IMR-90 (cell line): Measurements from ENCODE around the gene IP6K3. TPM values are rescaled to one million over a fixed set of nuclear protein-coding genes. Genes with fewer than 3 reads are reported as not detected.

ENCODE experiments used
- ATAC-seq: fragments of 200-7000 bp; cut with Tn5 transposase; 2 replicates; pipeline ENCODE4 v1.9.1; 2020; ENCODE audit warnings: low read depth, mild to moderate bottlenecking, moderate library complexity
- BruUV-seq: library from RNA; stranded (reverse); fragments of 400-500 nt; replicated peaks from 2 replicates; lab custom pipeline; 2021; lab: Mats Ljungman, UMichigan
- CTCF ChIA-PET: fragments of 300-600 bp; formaldehyde crosslinking; extraction: SDS; loops from one replicate; lab custom pipeline; 2021; ENCODE audit warnings: antibody characterized with exemption; lab: Yijun Ruan, JAX
- POLR2A ChIA-PET: fragments of 300-600 bp; sonication (Branson Sonifier 250); formaldehyde crosslinking; loops from one replicate; lab custom pipeline; 2022; ENCODE audit warnings: antibody characterized with exemption; ENCODE audit not compliant: unreplicated experiment; lab: Charles Lee
- DNase-seq: peaks from one replicate; pipeline ENCODE4 v3.0.0; 2013
- H2AFZ ChIP-seq: replicated peaks from 2 replicates; pipeline ENCODE3; 2013; ENCODE audit warnings: low read length, mild to moderate bottlenecking; ENCODE audit not compliant: poor library complexity
- H2AK5ac ChIP-seq: 2 replicates; pipeline ENCODE4 v1.6.1; 2013; ENCODE audit warnings: low read depth, low read length, inconsistent platforms
- H2AK9ac ChIP-seq: replicated peaks from 2 replicates; pipeline ENCODE3; 2013; ENCODE audit warnings: mild to moderate bottlenecking, low read depth, low read length, moderate library complexity; ENCODE audit not compliant: poor library complexity
- H2BK120ac ChIP-seq: 2 replicates; pipeline ENCODE4 v1.6.1; 2013; ENCODE audit warnings: low read depth, low read length, inconsistent platforms
- H2BK15ac ChIP-seq: 3 replicates; pipeline ENCODE4 v1.6.1; 2013; ENCODE audit warnings: low read depth, low read length, inconsistent platforms
- H2BK20ac ChIP-seq: 2 replicates; pipeline ENCODE4 v1.6.1; 2013; ENCODE audit warnings: low read depth, mild to moderate bottlenecking, inconsistent platforms, low read length, moderate library complexity
- H2BK5ac ChIP-seq: 2 replicates; pipeline ENCODE4 v1.6.1; 2013; ENCODE audit warnings: mild to moderate bottlenecking, low read depth, low read length, inconsistent platforms; ENCODE audit not compliant: poor library complexity, severe bottlenecking
- H3K14ac ChIP-seq: replicated peaks from 2 replicates; pipeline ENCODE4 v1.6.1; 2013; ENCODE audit warnings: low read depth, low read length, inconsistent platforms
- H3K18ac ChIP-seq: 2 replicates; pipeline ENCODE4 v1.6.1; 2013; ENCODE audit warnings: low read depth, low read length, control low read depth
- H3K23ac ChIP-seq: 2 replicates; pipeline ENCODE4 v1.6.1; 2013; ENCODE audit warnings: low read depth, low read length, inconsistent platforms
- H3K27ac ChIP-seq: 2 replicates; pipeline ENCODE4 v1.5.1; 2013; ENCODE audit warnings: mild to moderate bottlenecking, control low read depth, low read length; ENCODE audit not compliant: insufficient read depth
- H3K27me3 ChIP-seq: 2 replicates; pipeline ENCODE4 v1.6.1; 2013; ENCODE audit warnings: low read length; ENCODE audit not compliant: control insufficient read depth, insufficient read depth
- H3K36me3 ChIP-seq: 2 replicates; pipeline ENCODE4 v1.6.1; 2013; ENCODE audit warnings: low read length, mixed read lengths; ENCODE audit not compliant: control insufficient read depth, insufficient read depth
- H3K4ac ChIP-seq: 2 replicates; pipeline ENCODE4 v1.6.1; 2013; ENCODE audit warnings: low read depth, low read length, inconsistent platforms
- H3K4me1 ChIP-seq: 2 replicates; pipeline ENCODE4 v1.6.1; 2013; ENCODE audit warnings: low read length, mixed read lengths; ENCODE audit not compliant: control insufficient read depth, insufficient read depth
- H3K4me2 ChIP-seq: 2 replicates; pipeline ENCODE4 v1.6.1; 2013; ENCODE audit warnings: low read depth, mild to moderate bottlenecking, control low read depth, low read length, moderate library complexity
- H3K4me3 ChIP-seq: 2 replicates; pipeline ENCODE4 v1.5.1; 2013; ENCODE audit warnings: low read depth, mild to moderate bottlenecking, control low read depth, low read length, moderate library complexity; ENCODE audit not compliant: insufficient read depth
- H3K56ac ChIP-seq: 2 replicates; pipeline ENCODE4 v1.6.1; 2013; ENCODE audit warnings: low read length, inconsistent platforms; ENCODE audit not compliant: insufficient read depth; ENCODE audit errors: extremely low read depth
- H3K79me1 ChIP-seq, 2 experiments: 2 replicates each; pipeline ENCODE4 v1.6.1; 2013; ENCODE audit warnings: low read length in 2 of 2, inconsistent platforms in 1 of 2, low read depth in 1 of 2
- H3K9ac ChIP-seq: 2 replicates; pipeline ENCODE4 v1.6.1; 2013; ENCODE audit warnings: low read depth, low read length, control low read depth
- H3K9me1 ChIP-seq: 2 replicates; pipeline ENCODE4 v1.6.1; 2013; ENCODE audit warnings: low read length, inconsistent platforms; ENCODE audit not compliant: insufficient read depth
- H3K9me3 ChIP-seq: 2 replicates; pipeline ENCODE4 v1.6.1; 2013; ENCODE audit warnings: low read length; ENCODE audit not compliant: control insufficient read depth, insufficient read depth
- H4K20me1 ChIP-seq: 2 replicates; pipeline ENCODE4 v1.6.1; 2013; ENCODE audit warnings: low read length, inconsistent platforms; ENCODE audit not compliant: insufficient read depth
- H4K5ac ChIP-seq: 2 replicates; pipeline ENCODE4 v1.6.1; 2013; ENCODE audit warnings: mild to moderate bottlenecking, low read depth, low read length, control low read depth
- H4K8ac ChIP-seq, 2 experiments: 2 replicates each; pipeline ENCODE4 v1.6.1; 2013; ENCODE audit warnings: low read depth in 2 of 2, low read length in 2 of 2, control low read depth in 1 of 2, inconsistent platforms in 1 of 2
- H4K91ac ChIP-seq: 2 replicates; pipeline ENCODE4 v1.6.1; 2013; ENCODE audit warnings: low read depth, low read length, inconsistent platforms; ENCODE audit not compliant: insufficient read depth
- BHLHE40 ChIP-seq: fragments of 150-350 bp; IDR thresholded peaks from 2 replicates; pipeline ENCODE4 v1.6.1; 2016; ENCODE audit warnings: mild to moderate bottlenecking, low read depth, low read length
- CEBPB ChIP-seq: IDR thresholded peaks from 2 replicates; pipeline ENCODE4 v1.6.1; 2012; ENCODE audit warnings: low read depth, low read length, improper control_type of control experiment
- CHD1 ChIP-seq: IDR thresholded peaks from 2 replicates; pipeline ENCODE4 v1.6.1; 2012; ENCODE audit warnings: low read depth, low read length, improper control_type of control experiment
- CTCF ChIP-seq: conservative IDR thresholded peaks from 2 replicates; pipeline ENCODE4 v1.5.1; 2012; ENCODE audit warnings: mild to moderate bottlenecking, low read depth, low read length, improper control_type of control experiment
- ELK1 ChIP-seq: fragments of 150-350 bp; IDR thresholded peaks from 2 replicates; pipeline ENCODE4 v1.6.1; 2016; ENCODE audit warnings: low read depth, mild to moderate bottlenecking, low read length, moderate library complexity, borderline replicate concordance
- FOS ChIP-seq: fragments of 150-350 bp; IDR thresholded peaks from 2 replicates; pipeline ENCODE4 v1.6.1; 2016; ENCODE audit warnings: low read depth, low read length
- MAFK ChIP-seq: IDR thresholded peaks from 2 replicates; pipeline ENCODE4 v1.6.1; 2012; ENCODE audit warnings: low read depth, low read length, improper control_type of control experiment
- MAZ ChIP-seq: IDR thresholded peaks from 2 replicates; pipeline ENCODE4 v1.6.1; 2012; ENCODE audit warnings: low read depth, mild to moderate bottlenecking, low read length, improper control_type of control experiment, moderate library complexity, borderline replicate concordance
- MXI1 ChIP-seq: IDR thresholded peaks from 2 replicates; pipeline ENCODE4 v1.6.1; 2012; ENCODE audit warnings: low read depth, mild to moderate bottlenecking, low read length, moderate library complexity, borderline replicate concordance
- NFE2L2 ChIP-seq: fragments of 150-350 bp; IDR thresholded peaks from 2 replicates; pipeline ENCODE4 v1.6.1; 2016; ENCODE audit warnings: low read depth, mild to moderate bottlenecking, low read length
- POLR2A ChIP-seq: IDR thresholded peaks from 2 replicates; pipeline ENCODE4 v1.6.1; 2012; ENCODE audit warnings: mild to moderate bottlenecking, low read depth, low read length
- RAD21 ChIP-seq: IDR thresholded peaks from 2 replicates; pipeline ENCODE4 v1.6.1; 2012; ENCODE audit warnings: low read length, improper control_type of control experiment
- RCOR1 ChIP-seq: IDR thresholded peaks from 2 replicates; pipeline ENCODE4 v1.6.1; 2012; ENCODE audit warnings: mild to moderate bottlenecking, low read length, improper control_type of control experiment; ENCODE audit not compliant: insufficient replicate concordance
- RFX5 ChIP-seq: IDR thresholded peaks from 2 replicates; pipeline ENCODE4 v1.8.0; 2012; ENCODE audit warnings: low read depth, mild to moderate bottlenecking, low read length, moderate library complexity
- SMC3 ChIP-seq: fragments of 150-350 bp; IDR thresholded peaks from 2 replicates; pipeline ENCODE4 v1.6.1; 2016; ENCODE audit warnings: low read depth, mild to moderate bottlenecking, antibody characterized with exemption, low read length, moderate library complexity
- USF2 ChIP-seq: fragments of 150-350 bp; IDR thresholded peaks from 2 replicates; pipeline ENCODE4 v1.6.1; 2017; ENCODE audit warnings: mild to moderate bottlenecking, antibody characterized with exemption, low read length, low read depth
- WGBS, 2 experiments: methylation state at CpG; one replicate each; pipeline versions ENCODE4 v1.1.5 to v1.1.7; 2013; ENCODE audit warnings: missing lambda C conversion rate in 2 of 2; ENCODE audit not compliant: insufficient read length in 1 of 2; ENCODE audit errors: extremely low coverage in 2 of 2; 5-methylcytosine and 5-hydroxymethylcytosine counted together
- dilution Hi-C: fragments of 300-500 bp; cut with HindIII; formaldehyde crosslinking; loops from one replicate; pipeline ENCODE4 v1.14.3; 2018; ENCODE audit warnings: low sequenced_read_pairs; ENCODE audit not compliant: unreplicated experiment
- in situ Hi-C: fragments of 300-500 bp; cut with MboI; formaldehyde crosslinking; loops from 3 replicates; pipeline ENCODE4 v1.14.3; 2019; ENCODE audit warnings: low sequenced_read_pairs, inconsistent platforms, mixed read lengths
- intact Hi-C: fragments of 100-400 bp; cut with micrococcal nuclease; formaldehyde crosslinking; loops from 2 replicates; pipeline ENCODE4 v1.10.0; 2022
- polyA plus RNA-seq, 3 experiments: library from polyadenylated mRNA; depleted of rRNA; stranded (reverse); fragments of >200 nt; gene quantifications; 2 replicates each; pipeline ENCODE4 v1.2.3, GENCODE V29; 2012; ENCODE audit warnings: low replicate concordance in 1 of 3
- total RNA-seq: library from RNA; depleted of rRNA; stranded (reverse); fragments of >200 nt; gene quantifications from 2 replicates; pipeline ENCODE4 v1.2.3, GENCODE V29; 2012

IP6K3 gene
- total and polyA plus RNA-seq, 2 of the 4 experiments (the other 2 are of a cell fraction) = 0.18 to 0.51 TPM

- TF ChIP-seq BHLHE40 (no peak), CEBPB (no peak), MAZ (no peak), RCOR1 (no peak), RFX5 (no peak), USF2 (no peak), MAFK (no peak), CHD1 (no peak), SMC3 (no peak), FOS (no peak), ELK1 (no peak), NFE2L2 (no peak), CTCF (no peak), POLR2A (no peak), RAD21 (no peak), MXI1 (no peak)
- Histone ChIP-seq H4K91ac (no peak overlapping the region), H2BK5ac (no peak overlapping the region), H3K27ac (no peak overlapping the region), H3K4ac (no peak overlapping the region), H2AK9ac (no peak overlapping the region), H2BK15ac (no peak overlapping the region), H3K23ac (no peak overlapping the region), H4K5ac (no peak overlapping the region), H4K20me1 (no peaks in the 10 kb centered on the region), H3K56ac (no peak overlapping the region), H3K36me3 (no peaks in the 10 kb centered on the region), H2AK5ac (no peak overlapping the region), H2AFZ (no peak overlapping the region), H3K9ac (no peak overlapping the region), H3K4me3 (no peak overlapping the region), H3K9me1 (no peaks in the 10 kb centered on the region), H3K14ac (no peak overlapping the region), H3K79me1 (no peaks in the 10 kb centered on the region), H3K4me1 (no peaks in the 10 kb centered on the region), H3K18ac (no peak overlapping the region), H3K9me3 (no peaks in the 10 kb centered on the region), H2BK120ac (no peak overlapping the region), H3K4me2 (no peak overlapping the region), H4K8ac (no peak overlapping the region), H3K27me3 (peaks cover 14% of the 10 kb centered on the region; the same call in 1 of the 2 replicates), H2BK20ac (no peak overlapping the region)
- ChIA-PET CTCF (no interaction called here), POLR2A (no interaction called here)
- ATAC-seq = no peak
- intact Hi-C loops = no loop called here
- dilution Hi-C loops = no loop called here
- no peak for DNase-seq
- WGBS, 2 experiments = 71% methylated on average over 3 of the region's 9 CpGs; no CpG with 5 or more reads in 1 of the 2 experiments
- in situ Hi-C loops = no loop called here
- no TSS peak for BruUV-seq
These were observed 14.9 kb downstream of the IP6K3 start for GRCh38 chr6:33731751-33732282.
